HepG2 (cell line): ENCODE data around the gene SAE1. TPM values are rescaled to one million over a fixed set of nuclear protein-coding genes. Genes with fewer than 3 reads are reported as not detected.

Source experiments
- CBX2 ChIP-seq, 2 experiments: fragments of 200-600 bp in 1 of 2; sonication (generic); formaldehyde crosslinking in 1 of 2; IDR thresholded peaks; 2 replicates each; pipeline versions ENCODE4 v1.7.0 to v1.8.1; 2018 to 2022; ENCODE audit warnings: low read depth in 2 of 2, low read length in 1 of 2, mild to moderate bottlenecking in 1 of 2, missing genetic modification reagents in 1 of 2
- ELK4 ChIP-seq: sonication (generic); formaldehyde crosslinking; IDR thresholded peaks from 2 replicates; pipeline ENCODE4 v1.9.0; 2021; ENCODE audit warnings: missing genetic modification reagents, borderline replicate concordance
- ERF ChIP-seq: IDR thresholded peaks from 2 replicates; pipeline ENCODE4 v1.6.1; 2018; ENCODE audit warnings: missing biosample characterization, missing genetic modification reagents
- FOXM1 ChIP-seq: sonication (generic); formaldehyde crosslinking; IDR thresholded peaks from 2 replicates; pipeline ENCODE4 v1.5.0; 2020; ENCODE audit warnings: missing genetic modification reagents
- HCFC1 ChIP-seq: fragments of 150-350 bp; IDR thresholded peaks from 2 replicates; pipeline ENCODE4 v1.6.1; 2014; ENCODE audit warnings: low read depth, low read length
- HOXA7 ChIP-seq: sonication (generic); formaldehyde crosslinking; IDR thresholded peaks from 2 replicates; pipeline ENCODE4 v1.8.1; 2022; ENCODE audit warnings: mild to moderate bottlenecking, missing genetic modification reagents, moderate library complexity
- KDM2A ChIP-seq: sonication (generic); formaldehyde crosslinking; IDR thresholded peaks from 2 replicates; pipeline ENCODE4 v1.4.0; 2020; ENCODE audit warnings: low read depth, missing genetic modification reagents, borderline replicate concordance
- KDM5A ChIP-seq: fragments of 200-600 bp; sonication (generic); IDR thresholded peaks from 2 replicates; pipeline ENCODE4 v1.7.0; 2018; ENCODE audit warnings: antibody characterized with exemption, mild to moderate bottlenecking, low read length, borderline replicate concordance
- KLF11 ChIP-seq: IDR thresholded peaks from 2 replicates; pipeline ENCODE4 v1.6.1; 2016; ENCODE audit warnings: missing compliant biosample characterization
- MYNN ChIP-seq: sonication (generic); formaldehyde crosslinking; IDR thresholded peaks from 2 replicates; pipeline ENCODE4 v1.4.0; 2020; ENCODE audit warnings: mild to moderate bottlenecking, low read depth, missing genetic modification reagents
- NKX3-1 ChIP-seq: sonication (generic); formaldehyde crosslinking; IDR thresholded peaks from 2 replicates; pipeline ENCODE4 v1.5.0; 2020; ENCODE audit warnings: missing genetic modification reagents
- NR2F1 ChIP-seq, 2 experiments: fragments of 450-650 bp in 1 of 2; formaldehyde crosslinking in 1 of 2; IDR thresholded peaks; 2 replicates each; pipeline versions ENCODE4 v1.5.0 to v1.6.1; 2016 to 2020; ENCODE audit warnings: mild to moderate bottlenecking in 1 of 2, missing compliant biosample characterization in 1 of 2, missing genetic modification reagents in 1 of 2, moderate library complexity in 1 of 2
- PRDM10 ChIP-seq: sonication (generic); formaldehyde crosslinking; IDR thresholded peaks from 2 replicates; pipeline ENCODE4 v1.4.0; 2020; ENCODE audit warnings: low read depth, missing genetic modification reagents
- RBAK ChIP-seq: sonication (generic); formaldehyde crosslinking; IDR thresholded peaks from 2 replicates; pipeline ENCODE4 v1.5.1; 2020; ENCODE audit warnings: mild to moderate bottlenecking, missing genetic modification reagents
- RBM39 ChIP-seq: fragments of 200-400 bp; formaldehyde crosslinking; IDR thresholded peaks from one replicate; pipeline ENCODE4 v1.6.1; 2018; ENCODE audit warnings: antibody characterized with exemption, mild to moderate bottlenecking, low read depth, low read length; ENCODE audit not compliant: poor library complexity, severe bottlenecking
- RFX5 ChIP-seq: IDR thresholded peaks from 2 replicates; pipeline ENCODE4 v1.6.1; 2011; ENCODE audit warnings: low read depth, low read length, improper control_type of control experiment
- THYN1 ChIP-seq: sonication (generic); formaldehyde crosslinking; IDR thresholded peaks from 2 replicates; pipeline ENCODE4 v1.8.1; 2023; ENCODE audit warnings: low read depth, mild to moderate bottlenecking, moderate library complexity, missing genetic modification reagents, borderline replicate concordance
- ZNF124 ChIP-seq: sonication (generic); formaldehyde crosslinking; IDR thresholded peaks from 2 replicates; pipeline ENCODE4 v1.4.0; 2020; ENCODE audit warnings: missing genetic modification reagents
- ZNF251 ChIP-seq: sonication (generic); formaldehyde crosslinking; IDR thresholded peaks from 2 replicates; pipeline ENCODE4 v1.9.0; 2021; ENCODE audit warnings: mild to moderate bottlenecking, missing genetic modification reagents
- ZNF546 ChIP-seq: sonication (generic); formaldehyde crosslinking; conservative IDR thresholded peaks from 2 replicates; pipeline ENCODE4 v1.8.1; 2023; ENCODE audit warnings: mild to moderate bottlenecking, missing genetic modification reagents
- ZNF556 ChIP-seq: sonication (generic); formaldehyde crosslinking; IDR thresholded peaks from 2 replicates; pipeline ENCODE4 v1.4.0; 2020; ENCODE audit warnings: mild to moderate bottlenecking, missing genetic modification reagents, borderline replicate concordance
- ZNF562 ChIP-seq: sonication (generic); formaldehyde crosslinking; IDR thresholded peaks from 2 replicates; pipeline ENCODE4 v1.8.0; 2022; ENCODE audit warnings: missing genetic modification reagents, borderline replicate concordance
- ZNF563 ChIP-seq: sonication (generic); formaldehyde crosslinking; IDR thresholded peaks from 2 replicates; pipeline ENCODE4 v1.8.0; 2022; ENCODE audit warnings: mild to moderate bottlenecking, moderate library complexity, missing genetic modification reagents
- ZNF580 ChIP-seq: IDR thresholded peaks from 2 replicates; pipeline ENCODE4 v1.6.1; 2016; ENCODE audit warnings: low read depth, borderline replicate concordance
- ZNF674 ChIP-seq: sonication (generic); formaldehyde crosslinking; IDR thresholded peaks from 2 replicates; pipeline ENCODE4 v1.5.0; 2020; ENCODE audit warnings: low read depth, mild to moderate bottlenecking, missing genetic modification reagents
- ZSCAN29 ChIP-seq: sonication (generic); formaldehyde crosslinking; conservative IDR thresholded peaks from 2 replicates; pipeline ENCODE4 v1.4.0; 2020; ENCODE audit warnings: mild to moderate bottlenecking, missing genetic modification reagents
- polyA plus RNA-seq, 8 experiments: library from polyadenylated mRNA; depleted of rRNA in 3 of 8; stranded (reverse) in 7 of 8; unstranded in 1 of 8; fragments of >200 nt; fragmentation: Illumina TruSeq in 4 of 8; extraction: Trizol in 4 of 8; gene quantifications; 2 replicates each; pipeline versions ENCODE4 v1.2.1 to v1.2.3, GENCODE V29; 2011 to 2016; ENCODE audit warnings: low read depth in 4 of 8, missing spikeins in 1 of 8, mixed read lengths in 1 of 8; ENCODE audit not compliant: insufficient read depth in 1 of 8
- total RNA-seq, 5 experiments: library from RNA; depleted of rRNA; stranded (reverse); fragments of >200 nt; fragmentation: Illumina TruSeq; extraction: Trizol; gene quantifications; 2 replicates each; pipeline ENCODE4 v1.2.3, GENCODE V29; 2016; ENCODE audit warnings: low read depth in 1 of 5

The SAE1 gene
- total and polyA plus RNA-seq, 2 of the 13 experiments (the other 11 are each of a cell fraction or from before 2014, with no cell fraction given) = 87.6 to 197 TPM

DNA sequence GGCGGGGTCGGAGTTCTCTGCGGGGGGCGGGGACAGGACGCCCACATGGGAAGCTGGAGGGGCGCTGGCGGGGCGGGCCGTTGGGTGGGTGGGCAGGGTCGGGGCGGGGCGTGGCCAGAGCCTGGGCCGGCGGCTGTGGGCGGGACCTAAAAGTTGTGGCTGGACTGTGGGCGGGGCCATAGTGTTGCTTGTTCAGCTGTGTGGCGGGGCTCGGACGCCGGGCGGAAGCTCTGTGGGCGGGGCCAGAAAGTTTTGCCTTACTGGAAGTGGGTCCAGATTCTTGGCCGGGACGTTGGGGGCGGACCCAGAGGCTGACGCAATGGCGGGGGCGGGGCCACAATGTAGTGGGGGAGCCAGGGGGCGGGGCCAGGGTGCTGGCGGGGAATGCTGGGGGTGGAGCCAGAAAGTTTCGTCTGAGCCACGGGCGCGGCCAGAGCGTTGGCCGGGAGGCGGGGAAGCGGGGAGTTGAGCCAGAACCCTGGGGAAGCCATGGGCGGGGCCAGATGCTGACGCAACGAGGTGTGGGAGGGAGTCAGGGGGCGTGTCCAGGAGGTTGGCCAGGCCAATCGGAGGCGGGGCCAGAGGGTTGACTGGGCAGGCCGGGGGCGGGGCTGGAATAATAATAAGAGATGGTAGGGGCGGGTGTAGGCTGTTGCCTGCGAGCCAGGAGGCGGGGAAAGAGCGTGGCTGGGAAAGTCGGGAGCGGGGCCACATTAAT lies 126.2 kb downstream of the SAE1 start (continued):
- TF ChIP-seq ELK4 (CRISPR knock-in tag) = no peak
- TF ChIP-seq ZNF563 = no peak
- TF ChIP-seq RBM39 = no peak
- TF ChIP-seq FOXM1 = no peak
- no peak for TF ChIP-seq KLF11
- no peak for TF ChIP-seq HOXA7 (CRISPR knock-in tag)
- no peak for TF ChIP-seq NR2F1 (CRISPR knock-in tag; IDR thresholded peaks at IDR 0.05)
- TF ChIP-seq ZNF124 (CRISPR knock-in tag) = no peak
- no peak for TF ChIP-seq KDM5A
- TF ChIP-seq CBX2 (IDR thresholded peaks at IDR 0.05; ENCODE audit: low read depth, low read length) = no peak
- no peak for TF ChIP-seq CBX2 (CRISPR knock-in tag; IDR thresholded peaks at IDR 0.05; ENCODE audit: low read depth)
- TF ChIP-seq THYN1 (CRISPR knock-in tag) = no peak
- no peak for TF ChIP-seq ZNF556 (CRISPR knock-in tag)
- no peak for TF ChIP-seq ERF
- TF ChIP-seq ZSCAN29 (CRISPR knock-in tag) = no peak
- no peak for TF ChIP-seq NKX3-1 (CRISPR knock-in tag)
- no peak for TF ChIP-seq PRDM10 (CRISPR knock-in tag)
- TF ChIP-seq ZNF251 (CRISPR knock-in tag) = no peak
- TF ChIP-seq ZNF580 (CRISPR knock-in tag) = 0 out of 2 replicates have a peak, but pooled peaks have one; percentile 6
- TF ChIP-seq ZNF674 = no peak
- no peak for TF ChIP-seq MYNN (CRISPR knock-in tag)
- no peak for TF ChIP-seq ZNF562
- no peak for TF ChIP-seq KDM2A
- 0 out of 2 replicates have a peak, but pooled peaks have one; percentile 11 for TF ChIP-seq RFX5
- no peak for TF ChIP-seq HCFC1
- no peak for TF ChIP-seq RBAK (CRISPR knock-in tag)
- no peak for TF ChIP-seq ZNF546 (CRISPR knock-in tag)
